ENCODE results near the gene HS6ST1.

The HS6ST1 gene

DNA sequence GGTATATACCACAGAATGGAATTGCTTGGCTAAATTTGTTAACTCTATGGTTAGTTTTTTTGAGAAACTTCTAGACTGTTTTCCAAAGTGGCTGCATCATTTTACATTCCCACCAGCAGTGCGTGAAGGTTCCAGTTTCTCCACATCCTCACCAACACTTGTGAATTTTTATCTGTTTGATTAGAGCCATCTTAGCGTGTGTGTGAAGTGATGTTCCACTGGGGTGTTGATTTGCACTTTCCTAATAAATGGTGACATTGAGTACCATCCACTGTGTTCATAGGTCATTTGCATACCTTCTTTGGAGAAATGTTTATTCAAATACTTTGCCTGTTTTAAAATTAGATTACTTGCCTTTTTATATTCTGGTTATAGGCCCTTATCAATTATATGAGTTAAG, 37.5 kb upstream of the HS6ST1 start:
- no peak for ATAC-seq
- TF ChIP-seq SNAI2 (CRISPR knock-in tag; IDR thresholded peaks at IDR 0.05) (no peak), ARNTL (CRISPR knock-in tag; IDR thresholded peaks at IDR 0.05; ENCODE audit: borderline replicate concordance, low read depth) (no peak), ZNF70 (CRISPR knock-in tag; IDR thresholded peaks at IDR 0.05) (no peak), GLIS3 (CRISPR knock-in tag; IDR thresholded peaks at IDR 0.05) (no peak), CSDC2 (CRISPR knock-in tag; IDR thresholded peaks at IDR 0.05) (no peak)
- TF ChIP-seq, protein P1, sequence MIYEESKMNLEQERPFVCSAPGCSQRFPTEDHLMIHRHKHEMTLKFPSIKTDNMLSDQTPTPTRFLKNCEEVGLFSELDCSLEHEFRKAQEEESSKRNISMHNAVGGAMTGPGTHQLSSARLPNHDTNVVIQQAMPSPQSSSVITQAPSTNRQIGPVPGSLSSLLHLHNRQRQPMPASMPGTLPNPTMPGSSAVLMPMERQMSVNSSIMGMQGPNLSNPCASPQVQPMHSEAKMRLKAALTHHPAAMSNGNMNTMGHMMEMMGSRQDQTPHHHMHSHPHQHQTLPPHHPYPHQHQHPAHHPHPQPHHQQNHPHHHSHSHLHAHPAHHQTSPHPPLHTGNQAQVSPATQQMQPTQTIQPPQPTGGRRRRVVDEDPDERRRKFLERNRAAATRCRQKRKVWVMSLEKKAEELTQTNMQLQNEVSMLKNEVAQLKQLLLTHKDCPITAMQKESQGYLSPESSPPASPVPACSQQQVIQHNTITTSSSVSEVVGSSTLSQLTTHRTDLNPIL (CRISPR knock-in tag; IDR thresholded peaks at IDR 0.05; ENCODE audit: low read depth): no peak

DNA sequence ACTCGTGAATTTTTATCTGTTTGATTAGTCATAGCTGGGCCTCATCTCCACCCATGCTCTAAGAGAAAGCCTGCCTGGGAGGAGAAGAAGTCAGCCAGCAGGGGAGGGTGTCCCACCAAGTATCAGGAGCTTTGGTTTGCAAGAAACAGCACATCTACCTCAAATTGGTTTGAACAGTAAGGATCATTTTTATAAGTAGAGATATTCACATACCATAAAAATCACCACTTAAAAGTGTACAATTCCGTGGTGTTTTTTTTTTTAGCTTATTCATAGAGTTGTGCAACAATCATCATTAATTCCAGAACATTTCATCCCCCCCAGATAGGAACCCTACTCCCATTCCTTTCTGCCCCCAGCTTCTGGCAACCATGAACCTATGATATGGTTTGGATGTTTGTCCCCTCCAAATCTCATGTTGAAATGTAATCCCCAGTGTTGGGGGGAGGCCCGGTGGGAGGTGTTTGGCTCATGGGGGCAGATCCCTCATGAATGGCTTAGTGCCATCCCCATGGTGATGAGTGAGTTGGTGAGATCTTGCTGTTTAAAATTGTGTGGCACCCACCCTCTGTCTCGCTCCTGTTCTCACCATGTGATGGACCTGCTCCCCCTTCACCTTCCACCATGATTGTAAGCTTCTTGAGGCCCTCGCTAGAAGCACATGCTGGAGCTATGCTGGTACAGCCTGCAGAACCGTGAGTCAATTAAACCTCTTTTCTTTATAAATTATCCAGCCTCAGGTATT, 36.2 kb upstream of the HS6ST1 start:
- ATAC-seq: no peak
- TF ChIP-seq, protein P2, sequence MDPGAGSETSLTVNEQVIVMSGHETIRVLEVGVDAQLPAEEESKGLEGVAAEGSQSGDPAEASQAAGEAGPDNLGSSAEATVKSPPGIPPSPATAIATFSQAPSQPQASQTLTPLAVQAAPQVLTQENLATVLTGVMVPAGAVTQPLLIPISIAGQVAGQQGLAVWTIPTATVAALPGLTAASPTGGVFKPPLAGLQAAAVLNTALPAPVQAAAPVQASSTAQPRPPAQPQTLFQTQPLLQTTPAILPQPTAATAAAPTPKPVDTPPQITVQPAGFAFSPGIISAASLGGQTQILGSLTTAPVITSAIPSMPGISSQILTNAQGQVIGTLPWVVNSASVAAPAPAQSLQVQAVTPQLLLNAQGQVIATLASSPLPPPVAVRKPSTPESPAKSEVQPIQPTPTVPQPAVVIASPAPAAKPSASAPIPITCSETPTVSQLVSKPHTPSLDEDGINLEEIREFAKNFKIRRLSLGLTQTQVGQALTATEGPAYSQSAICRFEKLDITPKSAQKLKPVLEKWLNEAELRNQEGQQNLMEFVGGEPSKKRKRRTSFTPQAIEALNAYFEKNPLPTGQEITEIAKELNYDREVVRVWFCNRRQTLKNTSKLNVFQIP (CRISPR knock-in tag; IDR thresholded peaks at IDR 0.05; ENCODE audit: borderline replicate concordance, low read depth): no peak
- TF ChIP-seq TCF4 (CRISPR knock-in tag; IDR thresholded peaks at IDR 0.05; ENCODE audit: borderline replicate concordance): no peak
- TF ChIP-seq PPARA (CRISPR knock-in tag; IDR thresholded peaks at IDR 0.05; ENCODE audit: borderline replicate concordance): no peak
- TF ChIP-seq ZNF565 (CRISPR knock-in tag; conservative IDR thresholded peaks at IDR 0.05; ENCODE audit: low read depth): no peak
- TF ChIP-seq, protein P3, sequence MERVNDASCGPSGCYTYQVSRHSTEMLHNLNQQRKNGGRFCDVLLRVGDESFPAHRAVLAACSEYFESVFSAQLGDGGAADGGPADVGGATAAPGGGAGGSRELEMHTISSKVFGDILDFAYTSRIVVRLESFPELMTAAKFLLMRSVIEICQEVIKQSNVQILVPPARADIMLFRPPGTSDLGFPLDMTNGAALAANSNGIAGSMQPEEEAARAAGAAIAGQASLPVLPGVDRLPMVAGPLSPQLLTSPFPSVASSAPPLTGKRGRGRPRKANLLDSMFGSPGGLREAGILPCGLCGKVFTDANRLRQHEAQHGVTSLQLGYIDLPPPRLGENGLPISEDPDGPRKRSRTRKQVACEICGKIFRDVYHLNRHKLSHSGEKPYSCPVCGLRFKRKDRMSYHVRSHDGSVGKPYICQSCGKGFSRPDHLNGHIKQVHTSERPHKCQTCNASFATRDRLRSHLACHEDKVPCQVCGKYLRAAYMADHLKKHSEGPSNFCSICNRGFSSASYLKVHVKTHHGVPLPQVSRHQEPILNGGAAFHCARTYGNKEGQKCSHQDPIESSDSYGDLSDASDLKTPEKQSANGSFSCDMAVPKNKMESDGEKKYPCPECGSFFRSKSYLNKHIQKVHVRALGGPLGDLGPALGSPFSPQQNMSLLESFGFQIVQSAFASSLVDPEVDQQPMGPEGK (CRISPR knock-in tag; IDR thresholded peaks at IDR 0.05; ENCODE audit: borderline replicate concordance): no peak
- no peak for TF ChIP-seq ZNF70 (CRISPR knock-in tag; IDR thresholded peaks at IDR 0.05)
- TF ChIP-seq, protein P4, sequence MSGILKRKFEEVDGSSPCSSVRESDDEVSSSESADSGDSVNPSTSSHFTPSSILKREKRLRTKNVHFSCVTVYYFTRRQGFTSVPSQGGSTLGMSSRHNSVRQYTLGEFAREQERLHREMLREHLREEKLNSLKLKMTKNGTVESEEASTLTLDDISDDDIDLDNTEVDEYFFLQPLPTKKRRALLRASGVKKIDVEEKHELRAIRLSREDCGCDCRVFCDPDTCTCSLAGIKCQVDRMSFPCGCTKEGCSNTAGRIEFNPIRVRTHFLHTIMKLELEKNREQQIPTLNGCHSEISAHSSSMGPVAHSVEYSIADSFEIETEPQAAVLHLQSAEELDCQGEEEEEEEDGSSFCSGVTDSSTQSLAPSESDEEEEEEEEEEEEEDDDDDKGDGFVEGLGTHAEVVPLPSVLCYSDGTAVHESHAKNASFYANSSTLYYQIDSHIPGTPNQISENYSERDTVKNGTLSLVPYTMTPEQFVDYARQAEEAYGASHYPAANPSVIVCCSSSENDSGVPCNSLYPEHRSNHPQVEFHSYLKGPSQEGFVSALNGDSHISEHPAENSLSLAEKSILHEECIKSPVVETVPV (CRISPR knock-in tag; IDR thresholded peaks at IDR 0.05): no peak
- no peak for TF ChIP-seq OSR1 (CRISPR knock-in tag; IDR thresholded peaks at IDR 0.05)
- no peak for TF ChIP-seq TOX (CRISPR knock-in tag; IDR thresholded peaks at IDR 0.05; ENCODE audit: borderline replicate concordance)
- no peak for TF ChIP-seq BACH2 (CRISPR knock-in tag; IDR thresholded peaks at IDR 0.05; ENCODE audit: borderline replicate concordance)
- TF ChIP-seq, protein P1 (CRISPR knock-in tag; IDR thresholded peaks at IDR 0.05; ENCODE audit: low read depth): no peak
- no peak for TF ChIP-seq ISL1 (CRISPR knock-in tag; IDR thresholded peaks at IDR 0.05)
- no peak for TF ChIP-seq ZNF8 (CRISPR knock-in tag; IDR thresholded peaks at IDR 0.05)
- no peak for TF ChIP-seq ESRRG (CRISPR knock-in tag; IDR thresholded peaks at IDR 0.05)
- TF ChIP-seq GLIS3 (CRISPR knock-in tag; IDR thresholded peaks at IDR 0.05): no peak
- TF ChIP-seq RARB (CRISPR knock-in tag; IDR thresholded peaks at IDR 0.05): no peak

DNA sequence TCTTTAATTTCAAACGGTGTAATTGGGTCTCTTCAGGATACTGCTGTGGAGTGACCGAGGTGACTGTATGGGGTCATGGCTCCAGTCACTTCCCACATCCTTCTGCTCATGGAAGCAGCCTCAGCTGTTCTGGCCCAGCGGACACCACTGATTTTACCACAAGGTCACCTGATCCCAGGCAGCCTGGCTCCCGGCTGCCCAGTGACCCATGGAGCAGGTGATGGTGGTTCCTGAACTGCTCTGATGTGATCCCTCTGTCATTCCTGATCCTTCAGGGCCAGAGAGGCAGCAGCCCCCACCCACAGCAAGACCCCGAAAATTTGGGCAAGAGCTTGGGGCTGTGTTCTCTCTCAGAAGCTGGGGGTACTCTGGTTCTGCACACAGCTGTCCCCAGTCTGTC, 35.5 kb upstream of the HS6ST1 start:
- no peak for ATAC-seq
- no peak for TF ChIP-seq GLIS3 (CRISPR knock-in tag; IDR thresholded peaks at IDR 0.05)
- TF ChIP-seq, protein P2 (CRISPR knock-in tag; IDR thresholded peaks at IDR 0.05; ENCODE audit: borderline replicate concordance, low read depth): no peak
- no peak for TF ChIP-seq ZNF70 (CRISPR knock-in tag; IDR thresholded peaks at IDR 0.05)
- no peak for TF ChIP-seq CSDC2 (CRISPR knock-in tag; IDR thresholded peaks at IDR 0.05)
- no peak for TF ChIP-seq ZNF565 (CRISPR knock-in tag; conservative IDR thresholded peaks at IDR 0.05; ENCODE audit: low read depth)
- TF ChIP-seq, protein P3 (CRISPR knock-in tag; IDR thresholded peaks at IDR 0.05; ENCODE audit: borderline replicate concordance): no peak
- no peak for TF ChIP-seq RARB (CRISPR knock-in tag; IDR thresholded peaks at IDR 0.05)
- TF ChIP-seq OSR1 (CRISPR knock-in tag; IDR thresholded peaks at IDR 0.05): no peak
- TF ChIP-seq, protein P1 (CRISPR knock-in tag; IDR thresholded peaks at IDR 0.05; ENCODE audit: low read depth): no peak
- no peak for TF ChIP-seq PPARA (CRISPR knock-in tag; IDR thresholded peaks at IDR 0.05; ENCODE audit: borderline replicate concordance)
- TF ChIP-seq ARNTL (CRISPR knock-in tag; IDR thresholded peaks at IDR 0.05; ENCODE audit: borderline replicate concordance, low read depth): no peak
- TF ChIP-seq ZFP3 (CRISPR knock-in tag; IDR thresholded peaks at IDR 0.05): no peak
- TF ChIP-seq TCF4 (CRISPR knock-in tag; IDR thresholded peaks at IDR 0.05; ENCODE audit: borderline replicate concordance): no peak
- no peak for TF ChIP-seq ESRRG (CRISPR knock-in tag; IDR thresholded peaks at IDR 0.05)
- TF ChIP-seq, protein P4 (CRISPR knock-in tag; IDR thresholded peaks at IDR 0.05): no peak
- no peak for TF ChIP-seq TOX (CRISPR knock-in tag; IDR thresholded peaks at IDR 0.05; ENCODE audit: borderline replicate concordance)
- TF ChIP-seq SNAI2 (CRISPR knock-in tag; IDR thresholded peaks at IDR 0.05): no peak
